HepG2 (cell line): Measurements from ENCODE around the gene YIF1B. TPM values are rescaled to one million over a fixed set of nuclear protein-coding genes. Genes with fewer than 3 reads are reported as not detected.

Experiments used
- ETV5 ChIP-seq: IDR thresholded peaks from 2 replicates; pipeline ENCODE4 v1.6.1; 2018; ENCODE audit warnings: missing biosample characterization, missing genetic modification reagents, inconsistent platforms, borderline replicate concordance
- FOXM1 ChIP-seq: sonication (generic); formaldehyde crosslinking; IDR thresholded peaks from 2 replicates; pipeline ENCODE4 v1.5.0; 2020; ENCODE audit warnings: missing genetic modification reagents
- GLI4 ChIP-seq: sonication (generic); formaldehyde crosslinking; IDR thresholded peaks from 2 replicates; pipeline ENCODE4 v1.5.1; 2020; ENCODE audit warnings: missing genetic modification reagents, mild to moderate bottlenecking, moderate library complexity, borderline replicate concordance
- HMG20A ChIP-seq: IDR thresholded peaks from 2 replicates; pipeline ENCODE4 v1.6.1; 2016; ENCODE audit warnings: borderline replicate concordance
- HMGXB4 ChIP-seq, 2 experiments: sonication (generic) in 1 of 2; formaldehyde crosslinking in 1 of 2; IDR thresholded peaks; 2 replicates each; pipeline versions ENCODE4 v1.4.0 to v1.6.1; 2018 to 2020; ENCODE audit warnings: missing genetic modification reagents in 2 of 2, borderline replicate concordance in 1 of 2, low read depth in 1 of 2, mild to moderate bottlenecking in 1 of 2, missing biosample characterization in 1 of 2
- HNF4A ChIP-seq: sonication (generic); formaldehyde crosslinking; IDR thresholded peaks from 2 replicates; pipeline ENCODE4 v1.4.0; 2020; ENCODE audit warnings: missing genetic modification reagents
- KMT2B ChIP-seq: IDR thresholded peaks from 2 replicates; pipeline ENCODE4 v1.6.1; 2016; ENCODE audit warnings: missing genetic modification reagents, missing compliant biosample characterization
- NFATC3 ChIP-seq: sonication (generic); formaldehyde crosslinking; IDR thresholded peaks from 2 replicates; pipeline ENCODE4 v1.5.1; 2020; ENCODE audit warnings: mild to moderate bottlenecking, missing genetic modification reagents
- NFRKB ChIP-seq: fragments of 450-650 bp; IDR thresholded peaks from 2 replicates; pipeline ENCODE4 v1.6.1; 2017
- RARA ChIP-seq: IDR thresholded peaks from 2 replicates; pipeline ENCODE4 v1.6.1; 2016; ENCODE audit warnings: missing genetic modification reagents, missing compliant biosample characterization
- REST ChIP-seq, 2 experiments: IDR thresholded peaks; 2 replicates each; pipeline ENCODE4 v1.6.1; 2011 to 2012; ENCODE audit warnings: low read length in 2 of 2, borderline replicate concordance in 1 of 2, low read depth in 1 of 2, mild to moderate bottlenecking in 1 of 2, moderate library complexity in 1 of 2
- STAT5B ChIP-seq: sonication (generic); formaldehyde crosslinking; IDR thresholded peaks from 2 replicates; pipeline ENCODE4 v1.4.0; 2020; ENCODE audit warnings: missing genetic modification reagents
- ZNF260 ChIP-seq: sonication (generic); formaldehyde crosslinking; IDR thresholded peaks from 2 replicates; pipeline ENCODE4 v1.4.0; 2020; ENCODE audit warnings: missing genetic modification reagents, low read depth, mild to moderate bottlenecking, borderline replicate concordance
- ZNF343 ChIP-seq: sonication (generic); formaldehyde crosslinking; IDR thresholded peaks from 2 replicates; pipeline ENCODE4 v1.4.0; 2020; ENCODE audit warnings: mild to moderate bottlenecking, missing genetic modification reagents
- ZNF891 ChIP-seq: sonication (generic); formaldehyde crosslinking; IDR thresholded peaks from 2 replicates; pipeline ENCODE4 v1.5.0; 2020; ENCODE audit warnings: mild to moderate bottlenecking, missing genetic modification reagents
- ZSCAN12 ChIP-seq: sonication (generic); formaldehyde crosslinking; IDR thresholded peaks from 2 replicates; pipeline ENCODE4 v1.9.0; 2021; ENCODE audit warnings: mild to moderate bottlenecking, missing genetic modification reagents
- polyA plus RNA-seq, 8 experiments: library from polyadenylated mRNA; depleted of rRNA in 3 of 8; stranded (reverse) in 7 of 8; unstranded in 1 of 8; fragments of >200 nt; fragmentation: Illumina TruSeq in 4 of 8; extraction: Trizol in 4 of 8; gene quantifications; 2 replicates each; pipeline versions ENCODE4 v1.2.1 to v1.2.3, GENCODE V29; 2011 to 2016; ENCODE audit warnings: low read depth in 4 of 8, missing spikeins in 1 of 8, mixed read lengths in 1 of 8; ENCODE audit not compliant: insufficient read depth in 1 of 8
- total RNA-seq, 5 experiments: library from RNA; depleted of rRNA; stranded (reverse); fragments of >200 nt; fragmentation: Illumina TruSeq; extraction: Trizol; gene quantifications; 2 replicates each; pipeline ENCODE4 v1.2.3, GENCODE V29; 2016; ENCODE audit warnings: low read depth in 1 of 5
- TF ChIP-seq, protein P1 (sequence below): sonication (generic); formaldehyde crosslinking; IDR thresholded peaks from 2 replicates; pipeline ENCODE4 v1.5.1; 2020; ENCODE audit warnings: missing genetic modification reagents, mild to moderate bottlenecking, borderline replicate concordance
- TF ChIP-seq, protein P2 (sequence below): sonication (generic); formaldehyde crosslinking; IDR thresholded peaks from 2 replicates; pipeline ENCODE4 v1.8.0; 2022; ENCODE audit warnings: mild to moderate bottlenecking, missing genetic modification reagents, moderate library complexity
- TF ChIP-seq, protein P3 (sequence below): sonication (generic); formaldehyde crosslinking; IDR thresholded peaks from 2 replicates; pipeline ENCODE4 v1.5.1; 2020; ENCODE audit warnings: missing genetic modification reagents, mild to moderate bottlenecking, borderline replicate concordance

Gene YIF1B
- total and polyA plus RNA-seq, 2 of the 13 experiments (the other 11 are each of a cell fraction or from before 2014, with no cell fraction given) = 41.4 to 85.2 TPM

GRCh38 chr19:38315657-38316476 is at the start of gene YIF1B (continued):
- no peak for TF ChIP-seq ZNF260
- TF ChIP-seq RARA (CRISPR knock-in tag) = no peak
- TF ChIP-seq, protein P1, sequence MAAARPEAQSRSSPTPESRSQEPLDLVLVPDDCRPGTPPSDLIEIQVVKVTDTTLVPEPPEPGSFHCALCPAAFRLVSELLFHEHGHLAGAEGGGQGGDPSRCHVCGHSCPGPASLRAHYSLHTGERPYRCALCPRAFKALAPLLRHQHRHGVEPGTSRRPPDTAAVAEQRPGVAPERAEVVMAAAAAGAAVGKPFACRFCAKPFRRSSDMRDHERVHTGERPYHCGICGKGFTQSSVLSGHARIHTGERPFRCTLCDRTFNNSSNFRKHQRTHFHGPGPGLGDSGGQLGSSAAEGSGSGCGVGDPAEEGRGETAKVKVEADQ (CRISPR knock-in tag) = no peak
- no peak for TF ChIP-seq HMG20A (CRISPR knock-in tag)
- no peak for TF ChIP-seq STAT5B (CRISPR knock-in tag)
- TF ChIP-seq KMT2B (CRISPR knock-in tag) = no peak
- TF ChIP-seq NFRKB = no peak
- no peak for TF ChIP-seq HNF4A (CRISPR knock-in tag)
- no peak for TF ChIP-seq ZSCAN12 (CRISPR knock-in tag)
- TF ChIP-seq ETV5 = no peak
- TF ChIP-seq FOXM1 (CRISPR knock-in tag) = no peak
- no peak for TF ChIP-seq GLI4 (CRISPR knock-in tag)
- peak in 1 of 2 experiments; percentile 62; a peak in 2 of 4 replicates for TF ChIP-seq HMGXB4 (CRISPR knock-in tag; IDR thresholded peaks at IDR 0.05; ENCODE audit: borderline replicate concordance in 1 of 2, low read depth in 1 of 2)
- TF ChIP-seq NFATC3 (CRISPR knock-in tag) = no peak
- TF ChIP-seq ZNF343 = no peak
- TF ChIP-seq REST (IDR thresholded peaks at IDR 0.05; ENCODE audit: borderline replicate concordance in 1 of 2, low read depth in 1 of 2, low read length in 2 of 2) = no peak
- TF ChIP-seq, protein P2, sequence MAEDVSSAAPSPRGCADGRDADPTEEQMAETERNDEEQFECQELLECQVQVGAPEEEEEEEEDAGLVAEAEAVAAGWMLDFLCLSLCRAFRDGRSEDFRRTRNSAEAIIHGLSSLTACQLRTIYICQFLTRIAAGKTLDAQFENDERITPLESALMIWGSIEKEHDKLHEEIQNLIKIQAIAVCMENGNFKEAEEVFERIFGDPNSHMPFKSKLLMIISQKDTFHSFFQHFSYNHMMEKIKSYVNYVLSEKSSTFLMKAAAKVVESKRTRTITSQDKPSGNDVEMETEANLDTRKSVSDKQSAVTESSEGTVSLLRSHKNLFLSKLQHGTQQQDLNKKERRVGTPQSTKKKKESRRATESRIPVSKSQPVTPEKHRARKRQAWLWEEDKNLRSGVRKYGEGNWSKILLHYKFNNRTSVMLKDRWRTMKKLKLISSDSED (CRISPR knock-in tag) = no peak
- TF ChIP-seq, protein P3, sequence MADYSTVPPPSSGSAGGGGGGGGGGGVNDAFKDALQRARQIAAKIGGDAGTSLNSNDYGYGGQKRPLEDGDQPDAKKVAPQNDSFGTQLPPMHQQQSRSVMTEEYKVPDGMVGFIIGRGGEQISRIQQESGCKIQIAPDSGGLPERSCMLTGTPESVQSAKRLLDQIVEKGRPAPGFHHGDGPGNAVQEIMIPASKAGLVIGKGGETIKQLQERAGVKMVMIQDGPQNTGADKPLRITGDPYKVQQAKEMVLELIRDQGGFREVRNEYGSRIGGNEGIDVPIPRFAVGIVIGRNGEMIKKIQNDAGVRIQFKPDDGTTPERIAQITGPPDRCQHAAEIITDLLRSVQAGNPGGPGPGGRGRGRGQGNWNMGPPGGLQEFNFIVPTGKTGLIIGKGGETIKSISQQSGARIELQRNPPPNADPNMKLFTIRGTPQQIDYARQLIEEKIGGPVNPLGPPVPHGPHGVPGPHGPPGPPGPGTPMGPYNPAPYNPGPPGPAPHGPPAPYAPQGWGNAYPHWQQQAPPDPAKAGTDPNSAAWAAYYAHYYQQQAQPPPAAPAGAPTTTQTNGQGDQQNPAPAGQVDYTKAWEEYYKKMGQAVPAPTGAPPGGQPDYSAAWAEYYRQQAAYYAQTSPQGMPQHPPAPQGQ (CRISPR knock-in tag) = no peak
- TF ChIP-seq ZNF891 (CRISPR knock-in tag) = no peak
